Activated CD4-positive, alpha-beta memory T cell treated with anti-CD3 and anti-CD28 coated beads for 36 hours (primary cell): ENCODE results near the gene DNASE1L3. TPM values are rescaled to one million over a fixed set of nuclear protein-coding genes. Genes with fewer than 3 reads are reported as not detected.
"Not testable (repeated sequence)": the region's sequence is repeated elsewhere in the genome, so short reads cannot be mapped to it uniquely, and the experiment has no call there.

Source experiments
- CTCF ChIA-PET: fragments of 350-600 bp; sonication (Branson Sonifier 250); formaldehyde crosslinking; loops from one replicate; lab custom pipeline; 2021; ENCODE audit warnings: antibody characterized with exemption, inconsistent platforms; lab: Charles Lee
- POLR2A ChIA-PET: fragments of 350-600 bp; sonication (Branson Sonifier 250); formaldehyde crosslinking; loops from one replicate; lab custom pipeline; 2021; ENCODE audit warnings: antibody characterized with exemption; lab: Charles Lee
- DNase-seq: peaks from one replicate; pipeline ENCODE4 v3.0.0-alpha.2; 2020
- H3K27ac Mint-ChIP-seq: one replicate; pipeline ENCODE4 v1.8.0; 2021; ENCODE audit warnings: mixed read lengths
- H3K27me3 Mint-ChIP-seq: one replicate; pipeline ENCODE4 v1.8.0; 2021; ENCODE audit warnings: mixed read lengths
- H3K36me3 Mint-ChIP-seq: one replicate; pipeline ENCODE4 v1.8.0; 2021; ENCODE audit warnings: mixed read lengths
- H3K4me1 Mint-ChIP-seq: one replicate; pipeline ENCODE4 v1.8.0; 2021; ENCODE audit warnings: low read depth, mixed read lengths
- H3K4me3 Mint-ChIP-seq: one replicate; pipeline ENCODE4 v1.8.0; 2021; ENCODE audit warnings: mild to moderate bottlenecking, mixed read lengths
- H3K9me3 Mint-ChIP-seq: one replicate; pipeline ENCODE4 v1.8.0; 2021; ENCODE audit warnings: mixed read lengths
- intact Hi-C: fragments of 100-400 bp; cut with micrococcal nuclease; formaldehyde crosslinking; loops from one replicate; pipeline ENCODE4 v1.15.1; 2023
- total RNA-seq, 2 experiments: library from RNA; stranded (reverse); gene quantifications; one replicate each; pipeline ENCODE4 v1.2.3, GENCODE V29; 2021

Gene DNASE1L3
- total RNA-seq, 2 experiments from 2014 or later: not detected

- H3K9me3 Mint-ChIP-seq: no peaks in the 10 kb centered on the region
- ChIA-PET POLR2A (no interaction called here), CTCF (no interaction called here)
- DNase-seq: no peak
- no peak overlapping the region for H3K27ac Mint-ChIP-seq
- no peaks in the 10 kb centered on the region for H3K36me3 Mint-ChIP-seq
- intact Hi-C loops: no loop called here
- H3K4me3 Mint-ChIP-seq: no peak overlapping the region
- H3K27me3 Mint-ChIP-seq: no peaks in the 10 kb centered on the region
- H3K4me1 Mint-ChIP-seq: no peaks in the 10 kb centered on the region
Observed at GRCh38 chr3:58243976-58244585, 33.3 kb upstream of the DNASE1L3 start.

GRCh38 chr3:58242860-58243259 lies 32.1 kb upstream of the DNASE1L3 start:
- H3K27ac Mint-ChIP-seq, intact Hi-C loops: not testable (repeated sequence)

GRCh38 chr3:58242340-58242739 lies 31.6 kb upstream of the DNASE1L3 start:
- Mint-ChIP-seq H3K27me3 (no peaks in the 10 kb centered on the region), H3K9me3 (no peaks in the 10 kb centered on the region), H3K4me1 (peaks cover 3% of the 10 kb centered on the region), H3K4me3 (no peak overlapping the region), H3K27ac (no peak overlapping the region), H3K36me3 (no peaks in the 10 kb centered on the region)
- POLR2A ChIA-PET: interaction anchor here (0.6 kb wide), 1 partner anchor 253 kb away, joined by 4 read pairs; no protein-coding TSS in a partner anchor
- no peak for DNase-seq
- CTCF ChIA-PET: no interaction called here
- intact Hi-C loops: no loop called here

More at GRCh38 chr3:58242860-58243259, 32.1 kb upstream of the DNASE1L3 start:
- H3K4me3 Mint-ChIP-seq, POLR2A ChIA-PET, H3K27me3 Mint-ChIP-seq, DNase-seq, H3K9me3 Mint-ChIP-seq, CTCF ChIA-PET, H3K4me1 Mint-ChIP-seq, H3K36me3 Mint-ChIP-seq: not testable (repeated sequence)

GRCh38 chr3:58241306-58242044 lies 30.7 kb upstream of the DNASE1L3 start:
- Mint-ChIP-seq H3K36me3 (no peaks in the 10 kb centered on the region), H3K27ac (no peak overlapping the region), H3K27me3 (peaks cover 1% of the 10 kb centered on the region), H3K4me3 (no peak overlapping the region), H3K4me1 (peaks cover 8% of the 10 kb centered on the region), H3K9me3 (no peaks in the 10 kb centered on the region)
- CTCF ChIA-PET: no interaction called here
- DNase-seq: no peak
- intact Hi-C loops: no loop called here
- POLR2A ChIA-PET: interaction anchor here (0.6 kb wide), 1 partner anchor 254 kb away, joined by 4 read pairs; no protein-coding TSS in a partner anchor

- Mint-ChIP-seq H3K36me3 (no peaks in the 10 kb centered on the region), H3K4me3 (peak overlapping the region; percentile 76), H3K27ac (no peak overlapping the region), H3K9me3 (no peaks in the 10 kb centered on the region), H3K27me3 (peaks cover 6% of the 10 kb centered on the region), H3K4me1 (peaks cover 8% of the 10 kb centered on the region)
- CTCF ChIA-PET: interaction anchor here (1.7 to 2.6 kb wide), 3 partner anchors 22 to 67 kb away, joined by 6 to 14 read pairs (median 10); partner anchors contain the start of genes HTD2 and RPP14
- no peak for DNase-seq
- intact Hi-C loops: no loop called here
- POLR2A ChIA-PET: no interaction called here
Observed at GRCh38 chr3:58238830-58239229, 28.1 kb upstream of the DNASE1L3 start.

GRCh38 chr3:58237941-58238681 lies 27.3 kb upstream of the DNASE1L3 start:
- POLR2A ChIA-PET: no interaction called here
- H3K27ac Mint-ChIP-seq: no peak overlapping the region

GRCh38 chr3:58237238-58237940 lies 26.6 kb upstream of the DNASE1L3 start, which contains the start of gene ABHD6:
ABHD6 (plus strand) TSS chr3:58237792; CDS start chr3:58256587, 18,795 bp downstream.
- peaks cover 8% of the 10 kb centered on the region for H3K4me1 Mint-ChIP-seq
- H3K27me3 Mint-ChIP-seq: peaks cover 12% of the 10 kb centered on the region
- peak within 1 kb of the TSS; percentile 62 for H3K27ac Mint-ChIP-seq
- peak; percentile 85 for DNase-seq
- H3K36me3 Mint-ChIP-seq: no peaks in the 10 kb centered on the region
- peak within 1 kb of the TSS; percentile 85 for H3K4me3 Mint-ChIP-seq
- intact Hi-C loops: loop anchor here (1.0 to 2.0 kb wide), 4 partner anchors 23 to 295 kb away; partner anchors contain the start of genes HTD2 and RPP14
- ChIA-PET POLR2A (no interaction called here), CTCF (interaction anchor here (1.0 to 2.6 kb wide), 5 partner anchors 19 to 230 kb away, joined by 3 to 14 read pairs (median 4); partner anchors contain the start of genes HTD2 and RPP14)
- no peaks in the 10 kb centered on the region for H3K9me3 Mint-ChIP-seq

More at GRCh38 chr3:58237941-58238681, 27.3 kb upstream of the DNASE1L3 start:
- CTCF ChIA-PET: interaction anchor here (1.0 to 2.6 kb wide), 6 partner anchors 19 to 231 kb away, joined by 3 to 14 read pairs (median 5); partner anchors contain the start of genes HTD2 and RPP14
- H3K4me3 Mint-ChIP-seq: peak overlapping the region; percentile 76
- H3K9me3 Mint-ChIP-seq: no peaks in the 10 kb centered on the region
- intact Hi-C loops: loop anchor here (1.0 to 2.0 kb wide), 4 partner anchors 23 to 294 kb away; partner anchors contain the start of genes HTD2 and RPP14
- H3K27me3 Mint-ChIP-seq: peaks cover 8% of the 10 kb centered on the region
- peaks cover 8% of the 10 kb centered on the region for H3K4me1 Mint-ChIP-seq
- DNase-seq: peak; percentile 53
- H3K36me3 Mint-ChIP-seq: no peaks in the 10 kb centered on the region

GRCh38 chr3:58236527-58237237 lies 25.9 kb upstream of the DNASE1L3 start:
- H3K27me3 Mint-ChIP-seq: peaks cover 14% of the 10 kb centered on the region
- DNase-seq: no peak
- no peaks in the 10 kb centered on the region for H3K9me3 Mint-ChIP-seq
- intact Hi-C loops: loop anchor here (1.0 to 2.0 kb wide), 4 partner anchors 22 to 296 kb away; partner anchors contain the start of genes HTD2 and RPP14
- ChIA-PET CTCF (no interaction called here), POLR2A (no interaction called here)
- H3K4me3 Mint-ChIP-seq: peak overlapping the region; percentile 85
- peak overlapping the region; percentile 62 for H3K27ac Mint-ChIP-seq
- peaks cover 8% of the 10 kb centered on the region for H3K4me1 Mint-ChIP-seq
- no peaks in the 10 kb centered on the region for H3K36me3 Mint-ChIP-seq

GRCh38 chr3:58235970-58236369 lies 25.2 kb upstream of the DNASE1L3 start:
- H3K4me1 Mint-ChIP-seq: peaks cover 8% of the 10 kb centered on the region
- DNase-seq: no peak
- no peaks in the 10 kb centered on the region for H3K36me3 Mint-ChIP-seq
- no peak overlapping the region for H3K4me3 Mint-ChIP-seq
- ChIA-PET CTCF (interaction anchor here (0.6 kb wide), 1 partner anchor 1699 kb away, joined by 3 read pairs; no protein-coding TSS in a partner anchor), POLR2A (no interaction called here)
- no peaks in the 10 kb centered on the region for H3K9me3 Mint-ChIP-seq
- H3K27ac Mint-ChIP-seq: no peak overlapping the region
- H3K27me3 Mint-ChIP-seq: peaks cover 20% of the 10 kb centered on the region
- intact Hi-C loops: loop anchor here (2.0 kb wide), 1 partner anchor 21 kb away; no protein-coding TSS in a partner anchor

GRCh38 chr3:58234516-58234931 lies 23.8 kb upstream of the DNASE1L3 start:
- H3K4me1 Mint-ChIP-seq: peaks cover 8% of the 10 kb centered on the region
- intact Hi-C loops: no loop called here

More at GRCh38 chr3:58234516-58234931, 23.8 kb upstream of the DNASE1L3 start:
- no peaks in the 10 kb centered on the region for H3K36me3 Mint-ChIP-seq
- H3K27me3 Mint-ChIP-seq: peaks cover 27% of the 10 kb centered on the region
- ChIA-PET POLR2A (no interaction called here), CTCF (interaction anchor here (1.4 kb wide), 1 partner anchor 72 kb away, joined by 3 read pairs; no protein-coding TSS in a partner anchor)
- no peaks in the 10 kb centered on the region for H3K9me3 Mint-ChIP-seq
- H3K27ac Mint-ChIP-seq: no peak overlapping the region
- DNase-seq: no peak
- no peak overlapping the region for H3K4me3 Mint-ChIP-seq
